Measurements from ENCODE around the gene PCSK5.

Gene PCSK5

GRCh38 chr9:75918154-75918553 lies 27.7 kb downstream of the PCSK5 start:
- Histone ChIP-seq H3K9ac (ENCODE audit: low read length in 2 of 2) (no peak overlapping the region), H3K27ac (ENCODE audit: low read length) (no peak overlapping the region), H3K9me3 (ENCODE audit: control insufficient read depth in 2 of 2, low read length in 2 of 2) (no peaks in the 10 kb centered on the region), H3K4me3 (ENCODE audit: low read length in 2 of 2) (no peak overlapping the region), H3K4me1 (ENCODE audit: control insufficient read depth, insufficient read depth, low read length) (no peaks in the 10 kb centered on the region), H3K36me3 (ENCODE audit: control insufficient read depth in 2 of 2, insufficient read depth in 2 of 2, low read length in 2 of 2) (no peaks in the 10 kb centered on the region), H3K27me3 (ENCODE audit: control insufficient read depth in 1 of 2, insufficient read depth in 2 of 2, low read length in 2 of 2) (no peaks in the 10 kb centered on the region)

GRCh38 chr9:75918909-75919308 lies 28.4 kb downstream of the PCSK5 start:
- Histone ChIP-seq H3K9me3 (ENCODE audit: control insufficient read depth in 2 of 2, low read length in 2 of 2) (no peaks in the 10 kb centered on the region), H3K4me1 (ENCODE audit: control insufficient read depth, insufficient read depth, low read length) (no peaks in the 10 kb centered on the region), H3K9ac (ENCODE audit: low read length in 2 of 2) (no peak overlapping the region), H3K4me3 (ENCODE audit: low read length in 2 of 2) (no peak overlapping the region), H3K27me3 (ENCODE audit: control insufficient read depth in 1 of 2, insufficient read depth in 2 of 2, low read length in 2 of 2) (no peaks in the 10 kb centered on the region), H3K36me3 (ENCODE audit: control insufficient read depth in 2 of 2, insufficient read depth in 2 of 2, low read length in 2 of 2) (no peaks in the 10 kb centered on the region), H3K27ac (ENCODE audit: low read length) (no peak overlapping the region)

- H3K27me3 ChIP-seq (ENCODE audit: control insufficient read depth in 1 of 2, insufficient read depth in 2 of 2, low read length in 2 of 2), result no peaks in the 10 kb centered on the region
- no peaks in the 10 kb centered on the region for H3K36me3 ChIP-seq (ENCODE audit: control insufficient read depth in 2 of 2, insufficient read depth in 2 of 2, low read length in 2 of 2)
- no peak overlapping the region for H3K4me3 ChIP-seq (ENCODE audit: low read length in 2 of 2)
- H3K9ac ChIP-seq (ENCODE audit: low read length in 2 of 2), result no peak overlapping the region
- no peak overlapping the region for H3K27ac ChIP-seq (ENCODE audit: low read length)
- no peaks in the 10 kb centered on the region for H3K9me3 ChIP-seq (ENCODE audit: control insufficient read depth in 2 of 2, low read length in 2 of 2)
- no peaks in the 10 kb centered on the region for H3K4me1 ChIP-seq (ENCODE audit: control insufficient read depth, insufficient read depth, low read length)
Measured at GRCh38 chr9:75921391-75922127, 31.1 kb downstream of the PCSK5 start.

- no peak overlapping the region for H3K4me3 ChIP-seq (ENCODE audit: low read length in 2 of 2)
- no peak overlapping the region for H3K9ac ChIP-seq (ENCODE audit: low read length in 2 of 2)
- H3K27ac ChIP-seq (ENCODE audit: low read length), result no peak overlapping the region
- H3K27me3 ChIP-seq (ENCODE audit: control insufficient read depth in 1 of 2, insufficient read depth in 2 of 2, low read length in 2 of 2), result no peaks in the 10 kb centered on the region
- H3K4me1 ChIP-seq (ENCODE audit: control insufficient read depth, insufficient read depth, low read length), result peaks cover 3% of the 10 kb centered on the region
- H3K36me3 ChIP-seq (ENCODE audit: control insufficient read depth in 2 of 2, insufficient read depth in 2 of 2, low read length in 2 of 2), result no peaks in the 10 kb centered on the region
- no peaks in the 10 kb centered on the region for H3K9me3 ChIP-seq (ENCODE audit: control insufficient read depth in 2 of 2, low read length in 2 of 2)
Measured at GRCh38 chr9:75926385-75926784, 35.9 kb downstream of the PCSK5 start.

- Histone ChIP-seq H3K27ac (ENCODE audit: low read length) (no peak overlapping the region), H3K4me3 (ENCODE audit: low read length in 2 of 2) (no peak overlapping the region), H3K27me3 (ENCODE audit: control insufficient read depth in 1 of 2, insufficient read depth in 2 of 2, low read length in 2 of 2) (no peaks in the 10 kb centered on the region), H3K36me3 (ENCODE audit: control insufficient read depth in 2 of 2, insufficient read depth in 2 of 2, low read length in 2 of 2) (no peaks in the 10 kb centered on the region), H3K9ac (ENCODE audit: low read length in 2 of 2) (no peak overlapping the region), H3K9me3 (ENCODE audit: control insufficient read depth in 2 of 2, low read length in 2 of 2) (no peaks in the 10 kb centered on the region), H3K4me1 (ENCODE audit: control insufficient read depth, insufficient read depth, low read length) (peaks cover 3% of the 10 kb centered on the region)
Measured at GRCh38 chr9:75927356-75927755, 36.9 kb downstream of the PCSK5 start.

- no peak overlapping the region for H3K9ac ChIP-seq (ENCODE audit: low read length in 2 of 2)
- no peak overlapping the region for H3K4me3 ChIP-seq (ENCODE audit: low read length in 2 of 2)
- no peak overlapping the region for H3K27ac ChIP-seq (ENCODE audit: low read length)
- no peaks in the 10 kb centered on the region for H3K27me3 ChIP-seq (ENCODE audit: control insufficient read depth in 1 of 2, insufficient read depth in 2 of 2, low read length in 2 of 2)
- H3K4me1 ChIP-seq (ENCODE audit: control insufficient read depth, insufficient read depth, low read length), result peaks cover 3% of the 10 kb centered on the region
- peaks cover 0 to 7% of the 10 kb centered on the region in 2 donors for H3K36me3 ChIP-seq (ENCODE audit: control insufficient read depth in 2 of 2, insufficient read depth in 2 of 2, low read length in 2 of 2)
- no peaks in the 10 kb centered on the region for H3K9me3 ChIP-seq (ENCODE audit: control insufficient read depth in 2 of 2, low read length in 2 of 2)
Measured at GRCh38 chr9:75930190-75930589, 39.7 kb downstream of the PCSK5 start.

- Histone ChIP-seq H3K4me1 (ENCODE audit: control insufficient read depth, insufficient read depth, low read length) (peaks cover 3% of the 10 kb centered on the region), H3K36me3 (ENCODE audit: control insufficient read depth in 2 of 2, insufficient read depth in 2 of 2, low read length in 2 of 2) (peaks cover 0 to 7% of the 10 kb centered on the region in 2 donors), H3K9ac (ENCODE audit: low read length in 2 of 2) (no peak overlapping the region), H3K4me3 (ENCODE audit: low read length in 2 of 2) (no peak overlapping the region), H3K27ac (ENCODE audit: low read length) (no peak overlapping the region), H3K27me3 (ENCODE audit: control insufficient read depth in 1 of 2, insufficient read depth in 2 of 2, low read length in 2 of 2) (no peaks in the 10 kb centered on the region), H3K9me3 (ENCODE audit: control insufficient read depth in 2 of 2, low read length in 2 of 2) (no peaks in the 10 kb centered on the region)
Measured at GRCh38 chr9:75930730-75931321, 40.4 kb downstream of the PCSK5 start.

GRCh38 chr9:75933982-75934381 lies 43.5 kb downstream of the PCSK5 start:
- Histone ChIP-seq H3K27me3 (ENCODE audit: control insufficient read depth in 1 of 2, insufficient read depth in 2 of 2, low read length in 2 of 2) (no peaks in the 10 kb centered on the region), H3K4me3 (ENCODE audit: low read length in 2 of 2) (no peak overlapping the region), H3K9me3 (ENCODE audit: control insufficient read depth in 2 of 2, low read length in 2 of 2) (no peaks in the 10 kb centered on the region), H3K27ac (ENCODE audit: low read length) (no peak overlapping the region), H3K4me1 (ENCODE audit: control insufficient read depth, insufficient read depth, low read length) (peaks cover 3% of the 10 kb centered on the region), H3K36me3 (ENCODE audit: control insufficient read depth in 2 of 2, insufficient read depth in 2 of 2, low read length in 2 of 2) (peaks cover 0 to 7% of the 10 kb centered on the region in 2 donors), H3K9ac (ENCODE audit: low read length in 2 of 2) (no peak overlapping the region)

GRCh38 chr9:75935591-75935990 lies 45.1 kb downstream of the PCSK5 start:
- peaks cover 3% of the 10 kb centered on the region for H3K4me1 ChIP-seq (ENCODE audit: control insufficient read depth, insufficient read depth, low read length)
- no peaks in the 10 kb centered on the region for H3K27me3 ChIP-seq (ENCODE audit: control insufficient read depth in 1 of 2, insufficient read depth in 2 of 2, low read length in 2 of 2)
- peaks cover 0 to 7% of the 10 kb centered on the region in 2 donors for H3K36me3 ChIP-seq (ENCODE audit: control insufficient read depth in 2 of 2, insufficient read depth in 2 of 2, low read length in 2 of 2)
- H3K27ac ChIP-seq (ENCODE audit: low read length), result no peak overlapping the region
- no peak overlapping the region for H3K4me3 ChIP-seq (ENCODE audit: low read length in 2 of 2)
- no peaks in the 10 kb centered on the region for H3K9me3 ChIP-seq (ENCODE audit: control insufficient read depth in 2 of 2, low read length in 2 of 2)
- no peak overlapping the region for H3K9ac ChIP-seq (ENCODE audit: low read length in 2 of 2)

- H3K36me3 ChIP-seq (ENCODE audit: control insufficient read depth in 2 of 2, insufficient read depth in 2 of 2, low read length in 2 of 2), result peaks cover 0 to 4% of the 10 kb centered on the region in 2 donors
- no peaks in the 10 kb centered on the region for H3K27me3 ChIP-seq (ENCODE audit: control insufficient read depth in 1 of 2, insufficient read depth in 2 of 2, low read length in 2 of 2)
- H3K27ac ChIP-seq (ENCODE audit: low read length), result no peak overlapping the region
Measured at GRCh38 chr9:75937521-75938258, 47.2 kb downstream of the PCSK5 start.

GRCh38 chr9:75938946-75939345 lies 48.5 kb downstream of the PCSK5 start:
- Histone ChIP-seq H3K27ac (ENCODE audit: low read length) (no peak overlapping the region), H3K4me3 (ENCODE audit: low read length in 2 of 2) (no peak overlapping the region), H3K9me3 (ENCODE audit: control insufficient read depth in 2 of 2, low read length in 2 of 2) (no peaks in the 10 kb centered on the region), H3K27me3 (ENCODE audit: control insufficient read depth in 1 of 2, insufficient read depth in 2 of 2, low read length in 2 of 2) (no peaks in the 10 kb centered on the region), H3K9ac (ENCODE audit: low read length in 2 of 2) (no peak overlapping the region), H3K36me3 (ENCODE audit: control insufficient read depth in 2 of 2, insufficient read depth in 2 of 2, low read length in 2 of 2) (no peaks in the 10 kb centered on the region), H3K4me1 (ENCODE audit: control insufficient read depth, insufficient read depth, low read length) (no peaks in the 10 kb centered on the region)

More at GRCh38 chr9:75937521-75938258, 47.2 kb downstream of the PCSK5 start:
- H3K9me3 ChIP-seq (ENCODE audit: control insufficient read depth in 2 of 2, low read length in 2 of 2), result no peaks in the 10 kb centered on the region
- H3K4me1 ChIP-seq (ENCODE audit: control insufficient read depth, insufficient read depth, low read length), result no peaks in the 10 kb centered on the region
- no peak overlapping the region for H3K9ac ChIP-seq (ENCODE audit: low read length in 2 of 2)
- no peak overlapping the region for H3K4me3 ChIP-seq (ENCODE audit: low read length in 2 of 2)
